ELR (cell line): Measurements from ENCODE around the gene CHD9.
"Not testable (repeated sequence)": the region's sequence is repeated elsewhere in the genome, so short reads cannot be mapped to it uniquely, and the experiment has no call there.

Experiments used
- DNase-seq: peaks from one replicate; pipeline ENCODE4 v3.0.0-alpha.2; 2015; ENCODE audit warnings: low read depth

Gene CHD9, protein sequence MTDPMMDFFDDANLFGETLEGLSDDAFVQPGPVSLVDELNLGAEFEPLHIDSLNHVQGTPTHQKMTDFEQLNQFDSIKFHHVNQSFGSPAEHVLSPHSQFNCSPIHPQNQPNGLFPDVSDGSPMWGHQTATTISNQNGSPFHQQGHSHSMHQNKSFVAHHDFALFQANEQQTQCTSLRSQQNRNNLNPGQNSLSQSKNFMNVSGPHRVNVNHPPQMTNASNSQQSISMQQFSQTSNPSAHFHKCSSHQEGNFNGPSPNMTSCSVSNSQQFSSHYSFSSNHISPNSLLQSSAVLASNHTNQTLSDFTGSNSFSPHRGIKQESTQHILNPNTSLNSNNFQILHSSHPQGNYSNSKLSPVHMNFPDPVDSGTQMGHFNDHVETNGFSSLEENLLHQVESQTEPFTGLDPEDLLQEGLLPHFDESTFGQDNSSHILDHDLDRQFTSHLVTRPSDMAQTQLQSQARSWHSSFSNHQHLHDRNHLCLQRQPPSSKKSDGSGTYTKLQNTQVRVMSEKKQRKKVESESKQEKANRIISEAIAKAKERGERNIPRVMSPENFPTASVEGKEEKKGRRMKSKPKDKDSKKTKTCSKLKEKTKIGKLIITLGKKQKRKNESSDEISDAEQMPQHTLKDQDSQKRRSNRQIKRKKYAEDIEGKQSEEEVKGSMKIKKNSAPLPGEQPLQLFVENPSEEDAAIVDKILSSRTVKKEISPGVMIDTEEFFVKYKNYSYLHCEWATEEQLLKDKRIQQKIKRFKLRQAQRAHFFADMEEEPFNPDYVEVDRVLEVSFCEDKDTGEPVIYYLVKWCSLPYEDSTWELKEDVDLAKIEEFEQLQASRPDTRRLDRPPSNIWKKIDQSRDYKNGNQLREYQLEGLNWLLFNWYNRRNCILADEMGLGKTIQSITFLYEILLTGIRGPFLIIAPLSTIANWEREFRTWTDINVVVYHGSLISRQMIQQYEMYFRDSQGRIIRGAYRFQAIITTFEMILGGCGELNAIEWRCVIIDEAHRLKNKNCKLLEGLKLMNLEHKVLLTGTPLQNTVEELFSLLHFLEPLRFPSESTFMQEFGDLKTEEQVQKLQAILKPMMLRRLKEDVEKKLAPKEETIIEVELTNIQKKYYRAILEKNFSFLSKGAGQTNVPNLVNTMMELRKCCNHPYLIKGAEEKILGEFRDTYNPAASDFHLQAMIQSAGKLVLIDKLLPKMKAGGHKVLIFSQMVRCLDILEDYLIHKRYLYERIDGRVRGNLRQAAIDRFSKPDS (N-terminal part only)

DNA sequence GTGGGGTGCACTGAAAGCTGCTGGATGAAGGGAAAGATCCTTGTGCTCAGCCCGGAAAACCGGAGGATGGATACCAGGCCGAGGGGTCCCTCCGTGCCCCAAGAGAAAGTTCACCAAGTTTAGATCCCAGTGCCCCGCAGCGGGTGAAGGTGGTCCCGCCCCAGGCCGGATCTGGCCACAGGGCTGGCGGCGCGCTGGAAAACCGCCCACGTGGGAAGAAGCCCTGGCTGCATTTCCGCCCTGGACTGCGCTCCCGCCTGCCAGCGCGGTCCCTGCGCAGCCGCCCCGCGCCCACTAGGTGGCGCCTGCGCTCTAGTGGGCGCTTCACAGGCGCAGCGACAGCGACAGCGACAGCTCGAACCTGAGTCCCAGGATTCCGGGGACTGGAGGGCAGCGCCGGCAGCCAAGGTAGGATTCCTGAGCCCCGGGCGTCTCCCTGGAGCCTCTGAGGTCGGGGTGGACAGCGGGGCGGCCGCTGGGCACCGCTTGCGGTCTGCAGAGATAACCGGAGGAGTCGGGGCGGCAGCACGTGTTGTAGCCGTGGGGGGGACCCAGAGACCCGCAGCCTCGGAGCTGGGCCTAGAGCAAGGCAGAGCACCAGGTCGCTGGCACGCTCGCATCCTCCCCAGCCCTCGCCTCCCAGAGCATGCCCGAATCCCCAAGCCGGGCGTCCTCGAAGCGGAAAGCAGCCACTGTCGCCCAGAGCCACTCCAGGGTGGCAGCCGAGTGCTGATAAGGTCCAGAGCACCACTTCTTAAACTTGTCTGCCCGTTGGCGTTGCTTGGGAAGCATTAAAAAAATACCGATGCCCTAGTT is at the start of gene CHD9:
Gene CHD9 (plus strand): TSS at position 322 of the 816 bp plus-strand sequence. CDS start 101,099 bp downstream, outside the sequence.
- peak; percentile 87 for DNase-seq

DNA sequence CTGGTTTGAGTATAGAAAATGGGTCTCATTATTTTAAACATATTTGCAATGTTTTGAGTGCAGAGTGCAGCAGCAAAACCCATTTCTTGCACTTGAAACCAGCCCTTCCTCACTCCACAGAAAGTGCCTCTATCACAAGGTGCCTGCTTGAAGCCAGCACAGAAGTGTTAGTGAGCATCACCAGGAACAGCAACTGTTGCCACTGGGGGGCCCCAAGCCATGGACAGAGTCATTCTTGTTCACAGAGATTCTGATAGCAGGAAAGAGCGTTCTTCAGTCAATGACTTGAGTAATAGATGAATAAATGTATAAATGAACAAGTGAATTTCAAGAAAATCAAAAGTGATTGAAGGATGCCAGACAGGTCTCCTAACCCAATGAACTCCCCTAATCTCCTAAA is 47.7 kb upstream of the CHD9 start:
- peak; percentile 5 for DNase-seq

DNA sequence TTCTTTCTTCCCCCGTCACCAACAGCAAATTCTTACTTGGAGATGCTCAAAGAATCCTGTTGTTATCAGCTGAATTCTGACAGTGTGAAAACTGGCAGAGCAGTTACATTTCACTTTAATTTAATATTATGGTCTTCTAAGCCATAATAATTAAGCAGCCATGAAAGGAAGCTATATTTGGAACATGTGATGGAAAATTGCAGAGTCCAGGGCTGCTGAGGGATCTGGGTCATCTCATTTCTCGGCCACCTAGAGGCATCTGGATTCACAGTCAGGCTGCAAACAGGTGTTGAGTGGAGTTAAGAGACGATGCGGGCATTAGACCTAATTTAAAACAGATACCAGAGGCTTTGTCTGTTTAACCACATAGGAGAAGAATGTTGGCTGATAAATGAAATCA is 40.5 kb upstream of the CHD9 start:
- no peak for DNase-seq

DNA sequence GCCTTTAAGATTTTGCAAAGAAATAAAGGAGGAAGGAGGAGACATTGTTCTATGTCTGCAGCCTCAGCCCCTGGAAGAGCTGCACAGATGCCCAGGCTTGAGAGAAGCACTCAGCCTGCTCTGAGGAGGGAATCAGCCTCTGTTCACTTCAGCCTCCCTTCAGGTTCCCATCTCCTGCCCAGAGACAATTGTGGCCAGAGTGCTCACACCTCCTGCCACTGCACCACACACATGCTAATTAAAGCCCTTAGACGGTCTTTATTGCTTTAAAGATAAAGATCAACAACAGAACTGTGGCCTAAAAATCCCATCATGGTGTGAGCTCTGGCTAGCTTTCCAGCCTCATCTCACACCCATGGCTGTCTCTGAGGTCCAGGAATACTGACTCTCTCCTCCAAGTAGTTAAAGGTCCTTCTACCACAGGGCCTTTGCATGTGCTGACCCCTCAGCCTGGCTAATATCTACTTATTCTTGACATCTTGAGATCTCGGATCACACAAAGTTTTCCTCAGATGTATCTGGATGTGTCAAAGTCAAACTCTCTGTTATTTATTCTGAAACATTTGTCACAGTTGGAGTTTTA is 35.9 kb upstream of the CHD9 start:
- DNase-seq = no peak

DNA sequence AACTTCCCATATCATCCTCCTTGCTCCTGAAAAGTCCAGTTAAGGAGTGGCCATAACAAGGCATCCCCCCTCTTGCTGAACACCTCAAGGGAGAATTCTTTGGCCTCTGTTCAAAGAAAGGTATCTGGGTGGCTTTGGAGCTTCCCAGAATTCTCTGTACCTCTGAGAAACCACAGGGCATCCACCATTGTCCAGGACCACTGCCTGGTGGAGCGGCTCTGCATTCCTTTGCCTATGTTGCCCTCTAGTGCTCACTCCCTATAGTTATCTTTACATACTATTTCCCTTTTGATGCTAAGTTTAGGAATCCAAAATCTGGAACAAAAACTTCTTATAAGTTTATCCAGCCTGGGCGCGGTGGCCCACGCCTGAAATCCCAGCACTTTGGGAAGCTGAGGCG is 32.4 kb upstream of the CHD9 start:
- peak; percentile 69 for DNase-seq

DNA sequence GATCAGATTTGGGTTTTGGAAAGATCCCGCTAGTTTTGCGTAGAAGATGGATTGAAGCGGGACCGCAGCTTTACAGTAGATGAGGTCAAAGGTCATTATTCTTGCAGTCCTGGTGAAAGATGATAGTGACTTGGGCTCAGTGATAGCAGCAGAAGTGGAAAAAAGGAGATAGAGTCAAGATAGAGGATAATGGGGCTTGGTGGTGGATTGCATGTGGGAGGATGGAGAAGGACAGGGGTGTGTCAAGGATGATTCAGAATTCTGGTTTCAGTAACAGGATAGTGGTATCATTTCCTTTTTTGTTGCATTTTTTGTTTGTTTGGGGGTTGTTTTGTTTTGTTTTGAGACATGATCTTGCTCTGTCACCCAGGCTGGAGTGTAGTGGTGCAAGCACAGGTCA is 30.7 kb upstream of the CHD9 start:
- no peak for DNase-seq

DNA sequence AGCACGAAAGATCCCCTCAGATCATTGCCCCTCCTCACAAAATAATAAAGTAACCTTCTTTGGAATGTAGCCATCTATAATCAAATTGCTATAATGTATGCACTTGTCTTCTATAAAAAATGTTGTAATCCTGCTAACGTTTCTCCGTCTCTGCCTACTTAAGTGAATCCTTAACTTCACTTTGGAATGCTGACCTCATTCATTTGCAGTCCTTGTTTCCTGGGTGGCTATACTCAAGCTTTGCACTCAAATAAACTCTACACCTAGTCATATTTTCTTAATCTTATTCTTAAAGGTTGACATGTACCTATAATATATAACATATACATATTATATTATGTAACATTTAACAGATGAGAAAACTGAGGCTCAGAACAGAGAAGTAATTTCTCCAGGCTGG is 24.8 kb upstream of the CHD9 start:
- DNase-seq = no peak

DNA sequence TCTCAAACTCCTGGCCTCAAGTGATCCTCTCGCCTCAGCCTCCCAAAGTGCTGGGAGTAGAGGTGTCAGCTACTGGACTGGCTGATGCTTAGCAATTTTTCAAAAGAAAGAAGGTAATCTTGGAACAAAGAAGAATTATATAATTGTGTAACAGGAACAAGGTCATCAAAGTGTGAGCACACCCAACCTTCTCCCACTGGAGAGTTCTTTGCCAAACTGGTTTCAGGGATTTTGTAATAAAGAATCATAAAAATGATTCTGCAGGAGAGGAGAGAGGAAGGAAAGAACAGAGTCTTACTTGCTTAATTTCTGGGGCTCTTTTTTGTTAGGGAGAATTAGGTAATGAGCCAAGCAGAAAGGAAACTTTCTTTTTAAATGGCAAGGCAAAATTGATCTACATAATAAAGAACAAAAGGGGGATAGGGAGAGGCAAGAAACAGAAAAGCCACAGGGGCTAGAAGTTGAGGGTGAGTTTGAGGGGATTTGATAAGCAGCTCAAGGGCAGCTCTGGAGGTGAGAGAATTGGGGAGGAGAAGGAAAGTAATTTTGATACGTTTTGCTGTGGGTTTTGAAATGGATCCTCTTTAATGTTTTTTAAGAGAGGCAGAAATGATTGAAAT is 23.4 kb upstream of the CHD9 start:
- DNase-seq = no peak

DNA sequence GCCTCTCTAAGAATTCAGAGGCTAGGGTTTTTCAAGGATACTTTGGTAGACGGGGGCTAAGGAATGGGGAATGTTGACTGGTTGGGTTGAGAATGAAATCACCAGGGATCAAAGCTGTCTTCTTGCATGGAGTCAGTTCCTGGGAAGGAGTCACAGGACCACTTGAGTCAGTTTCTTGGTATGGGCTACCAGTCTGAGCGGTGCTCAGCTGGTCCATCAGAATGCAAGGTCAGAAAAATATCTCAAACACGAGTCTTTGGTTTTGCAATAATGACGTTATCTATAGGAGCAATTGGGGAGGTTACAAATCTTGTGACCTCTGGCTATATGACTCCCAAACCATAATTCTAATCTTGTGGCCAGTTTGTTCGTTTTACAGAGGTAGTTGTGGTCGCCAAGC is 20.5 kb upstream of the CHD9 start:
- DNase-seq = peak; percentile 40

DNA sequence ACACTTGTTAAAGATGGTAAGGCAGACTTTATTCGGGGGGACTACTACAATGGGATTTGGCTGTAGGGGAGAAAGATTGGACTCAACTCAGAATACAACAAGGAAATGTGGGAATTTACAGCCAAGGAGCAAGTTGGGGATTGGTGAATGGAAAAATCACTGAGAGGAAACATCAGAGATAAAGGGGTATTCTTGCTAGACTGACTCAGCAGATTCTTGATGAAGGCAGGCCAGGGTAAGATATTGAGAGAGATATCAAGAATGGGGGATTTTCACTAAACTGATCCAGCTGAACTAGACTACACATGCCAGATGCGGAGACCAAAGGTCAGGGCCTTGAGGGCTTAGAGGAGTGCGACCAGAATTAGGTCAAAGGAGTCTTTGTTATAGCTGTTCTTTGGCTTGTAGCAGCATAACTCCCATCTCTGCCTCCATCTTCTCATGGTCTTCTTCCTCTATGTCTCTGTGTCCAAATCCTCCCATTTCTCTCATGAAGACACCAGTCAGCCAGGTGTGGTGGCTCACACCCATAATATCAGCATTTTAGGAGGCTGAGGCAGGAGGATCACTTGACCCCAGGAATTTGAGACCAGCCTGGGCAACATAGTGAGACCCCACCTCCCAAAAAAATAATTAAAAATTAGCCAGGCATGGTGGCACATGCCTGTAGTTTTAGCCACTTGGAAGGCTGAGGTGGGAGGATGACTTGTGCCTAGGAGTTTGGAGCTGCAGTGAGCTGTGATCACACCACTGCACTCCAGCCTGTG is 19.4 kb upstream of the CHD9 start:
- DNase-seq = no peak

DNA sequence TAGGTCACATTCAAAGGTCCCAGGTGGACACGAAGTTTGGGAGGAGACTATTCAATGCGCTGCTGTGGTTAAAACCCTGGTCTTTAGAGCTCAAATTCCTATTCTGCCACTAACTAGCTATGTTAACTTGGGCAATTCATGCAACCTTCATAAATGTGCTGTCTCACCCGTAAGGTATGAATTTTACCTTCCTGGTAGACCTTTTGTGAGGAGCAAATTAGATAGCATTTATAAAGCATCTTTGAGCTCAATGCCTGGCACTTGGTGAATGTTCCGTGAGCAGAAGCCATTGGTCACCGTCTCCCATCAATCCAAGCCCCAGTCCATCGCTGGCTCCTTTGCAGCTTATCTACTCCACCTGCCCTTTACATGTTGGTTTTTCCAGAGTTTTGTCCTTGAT is 18.7 kb upstream of the CHD9 start:
- no peak for DNase-seq

DNA sequence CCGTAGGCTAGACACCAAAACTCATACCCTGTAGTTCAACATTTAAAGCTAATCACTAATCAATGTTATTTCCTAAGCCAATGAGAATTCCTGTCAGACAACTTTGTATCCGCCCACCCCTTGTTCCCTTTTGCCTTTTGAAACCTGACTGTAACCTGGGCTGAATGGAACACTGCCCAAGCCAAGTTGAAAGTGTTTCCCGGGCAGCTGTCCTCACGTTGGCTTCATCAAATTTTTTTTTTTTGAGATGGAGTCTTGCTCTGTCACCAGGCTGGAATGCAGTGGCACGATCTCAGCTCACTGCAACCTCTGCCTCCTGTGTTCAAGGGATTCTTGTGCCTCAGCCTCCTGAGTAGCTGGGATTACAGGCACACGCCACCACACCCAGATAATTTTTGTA is 18.1 kb upstream of the CHD9 start:
- DNase-seq = not testable (repeated sequence)

DNA sequence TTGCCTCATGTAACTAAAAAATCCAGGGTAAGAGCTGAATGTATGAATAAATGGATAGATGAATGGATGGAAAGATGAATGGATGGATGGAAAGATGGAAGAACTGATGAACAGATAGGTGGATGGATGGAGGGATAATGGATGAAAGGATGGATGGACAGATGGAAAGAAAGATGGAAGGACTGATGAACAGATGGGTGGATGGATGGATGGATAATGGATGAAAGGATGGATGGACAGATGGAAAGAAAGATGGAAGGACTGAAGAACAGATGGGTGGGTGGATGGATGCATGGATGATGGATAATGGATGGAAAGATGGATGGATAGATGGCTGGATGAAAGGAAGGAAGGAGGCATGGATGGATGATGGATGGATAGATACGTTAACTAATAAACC is 14.0 kb upstream of the CHD9 start:
- no peak for DNase-seq

DNA sequence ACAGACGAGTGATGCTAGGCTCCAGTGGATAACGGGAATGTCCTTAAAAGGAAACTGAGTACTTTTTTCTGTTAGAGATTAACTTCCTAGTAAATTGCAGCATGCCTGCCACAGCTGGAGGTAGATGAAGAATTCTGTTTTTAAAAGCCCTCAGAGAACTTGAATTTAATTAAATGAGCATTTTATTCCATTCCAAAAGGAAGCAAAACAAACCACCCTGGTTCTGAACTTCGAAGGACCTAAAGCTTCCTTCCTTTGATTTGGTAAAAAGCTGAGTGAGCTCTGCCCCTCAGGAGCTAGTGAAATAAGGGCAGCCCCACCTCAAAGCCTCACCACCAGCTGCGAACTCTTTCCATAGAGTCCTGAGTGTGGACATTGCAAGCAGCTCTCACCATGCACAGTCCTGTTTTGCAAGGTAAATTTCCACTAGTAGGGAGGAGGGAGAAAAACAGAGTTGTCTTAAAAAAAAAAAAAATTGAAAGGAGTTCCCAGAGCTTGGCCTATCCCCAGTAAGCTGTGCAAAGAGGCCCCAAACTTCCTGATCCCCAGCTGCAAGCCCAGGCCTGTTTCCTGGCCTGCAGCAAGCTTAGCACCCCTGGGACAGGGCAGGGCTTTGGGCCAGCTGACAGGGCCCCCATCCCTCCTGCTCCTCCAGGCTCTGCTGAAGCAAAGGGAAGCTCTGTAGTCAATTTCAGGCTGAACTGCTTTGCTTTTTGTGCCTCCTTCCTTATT is 13.3 kb upstream of the CHD9 start:
- no peak for DNase-seq

DNA sequence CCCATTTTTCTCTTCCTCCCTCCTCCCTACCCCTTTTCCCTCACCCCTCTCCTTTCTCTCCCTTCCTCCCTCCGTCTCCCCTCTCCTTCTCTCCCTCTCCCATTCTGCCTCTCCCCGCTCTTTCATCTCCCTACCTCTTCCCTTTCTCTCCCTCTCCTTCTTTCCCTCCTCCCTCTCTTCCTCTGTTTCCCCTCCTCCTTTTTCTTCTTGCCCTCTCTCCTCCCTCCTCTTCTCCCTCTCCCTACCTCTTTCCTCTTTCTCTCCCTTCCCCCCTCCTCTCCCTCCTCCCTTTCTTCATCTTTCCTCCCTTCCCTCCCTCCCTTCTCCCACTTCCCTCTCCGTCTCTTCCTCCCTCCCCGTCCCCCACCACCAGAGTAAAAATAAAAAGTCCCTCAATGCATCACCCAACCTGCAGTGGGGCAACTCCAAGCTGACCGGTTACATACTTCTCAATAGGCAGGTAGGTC is 12.5 kb upstream of the CHD9 start:
- DNase-seq = no peak

DNA sequence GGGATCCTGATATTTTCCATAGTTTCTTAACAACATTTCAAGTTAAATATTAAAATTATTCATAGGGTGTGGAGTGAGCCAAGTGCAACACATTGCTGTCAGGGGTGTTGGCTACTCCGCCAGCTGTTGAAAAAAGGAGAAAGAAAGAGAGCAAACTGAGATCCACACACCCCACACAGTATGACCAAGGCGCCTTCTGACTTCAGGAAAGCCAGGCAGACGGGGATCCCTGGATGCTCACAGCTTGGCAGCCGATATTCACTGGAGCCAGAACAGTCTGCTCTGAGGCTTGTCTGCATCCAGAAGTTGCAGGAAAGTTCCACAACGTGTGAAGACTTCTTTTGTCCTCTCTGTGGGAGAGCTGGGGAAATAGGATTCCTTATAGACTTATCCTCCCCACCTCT is 11.4 kb upstream of the CHD9 start:
- no peak for DNase-seq

DNA sequence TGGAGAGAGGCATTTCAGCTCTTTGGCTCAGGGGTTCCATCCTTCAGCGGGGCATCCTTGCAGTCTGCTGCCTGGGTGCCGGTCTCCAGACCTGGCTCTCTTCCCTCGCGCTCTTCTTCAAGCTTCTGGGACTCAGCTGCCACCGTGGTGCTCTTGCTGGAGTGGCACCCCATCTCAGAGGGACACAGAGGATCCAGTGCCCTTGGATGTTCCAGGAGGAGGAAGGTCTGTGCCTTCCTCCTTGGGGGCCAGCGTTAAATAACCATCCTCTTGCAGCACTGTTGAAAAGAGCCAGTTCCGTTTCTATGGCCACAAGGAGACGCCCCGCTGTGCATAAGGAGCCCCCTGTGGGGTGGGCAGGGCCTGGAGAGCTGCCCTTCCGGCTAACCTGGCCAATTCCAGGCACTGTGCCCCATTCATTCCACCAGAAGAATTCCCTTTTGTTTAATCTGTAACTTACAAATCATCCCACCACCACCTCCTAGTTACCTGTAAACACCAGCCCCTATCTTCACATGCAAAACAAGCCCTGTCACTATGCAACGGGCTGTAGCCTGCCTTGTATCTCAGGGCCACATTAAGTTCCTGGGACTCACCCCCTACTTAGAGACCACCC is 10.7 kb upstream of the CHD9 start:
- no peak for DNase-seq

DNA sequence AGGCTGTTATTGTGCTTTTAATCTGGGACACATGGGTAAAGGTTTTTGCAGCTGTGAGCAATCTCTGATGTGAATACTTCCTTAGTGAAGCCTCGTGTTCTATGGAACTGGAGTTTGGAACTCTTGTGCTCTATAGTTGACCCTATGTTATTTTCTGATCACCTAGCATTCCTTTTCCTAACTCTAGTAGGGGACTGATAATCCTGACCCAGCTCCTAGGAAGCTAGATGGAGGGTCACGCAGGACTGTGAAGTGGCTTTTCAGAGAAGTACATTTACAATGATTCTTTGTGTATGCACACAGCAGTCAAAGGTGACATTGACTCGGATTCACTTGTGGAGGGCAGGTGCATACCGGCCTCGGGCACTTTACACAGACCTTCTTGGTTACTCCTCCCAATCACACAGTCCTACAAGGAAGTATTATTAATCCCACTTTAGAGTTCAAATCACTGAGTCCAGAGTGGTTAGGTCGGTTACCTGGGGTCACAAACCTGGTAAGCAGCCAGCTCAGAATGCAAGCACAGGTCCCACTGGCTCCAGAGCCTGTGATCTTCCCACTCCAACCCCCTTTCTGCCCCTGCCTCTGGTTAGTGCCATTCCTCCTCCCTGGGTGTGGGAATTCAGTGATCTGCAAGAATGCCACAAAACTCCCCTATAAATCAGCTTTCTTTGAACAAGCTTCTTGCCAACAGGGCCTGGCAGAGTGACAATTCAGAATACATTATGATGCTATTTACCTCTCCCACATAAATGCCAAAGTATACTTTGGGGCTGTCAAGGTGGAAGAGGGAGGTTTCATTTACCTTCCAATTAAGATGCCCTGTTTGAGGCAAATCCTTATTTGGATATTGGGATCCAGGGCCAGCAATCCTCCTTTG is 9.2 kb upstream of the CHD9 start:
- no peak for DNase-seq
